Measurements from ENCODE around the gene GCLM.
A peak's percentile ranks its signal among the peaks of the same experiment; 100 is the strongest.
"Not testable (repeated sequence)": the region's sequence is repeated elsewhere in the genome, so short reads cannot be mapped to it uniquely, and the experiment has no call there.

DNA sequence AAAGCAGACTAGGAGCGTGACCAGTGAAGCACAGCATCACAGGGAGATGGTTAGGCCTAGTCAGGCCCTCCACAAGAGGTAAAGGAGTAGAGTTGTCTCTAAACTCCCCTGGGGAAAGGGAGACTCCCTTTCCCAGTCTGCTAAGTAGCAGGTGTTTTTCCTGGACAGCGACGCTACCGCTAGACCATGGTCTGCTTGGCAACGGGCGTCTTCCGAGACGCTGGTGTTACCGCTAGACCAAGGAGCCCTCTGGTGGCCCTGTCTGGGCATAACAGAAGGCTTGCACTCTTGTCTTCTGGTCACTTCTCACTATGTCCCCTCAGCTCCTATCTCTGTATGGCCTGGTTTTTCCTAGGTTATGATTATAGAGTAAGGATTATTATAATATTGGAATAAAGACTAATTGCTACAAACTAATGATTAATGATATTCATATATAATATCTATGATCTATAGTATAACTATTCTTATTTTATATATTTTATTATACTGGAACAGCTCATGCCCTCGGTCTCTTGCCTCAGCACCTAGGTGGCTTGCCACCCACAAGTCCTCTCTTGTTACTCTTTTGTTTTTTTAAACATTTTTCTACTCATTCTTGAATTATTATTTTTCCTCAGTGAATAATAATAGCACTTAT lies 58.4 kb downstream of the GCLM start:
- TF ChIP-seq, protein P1, sequence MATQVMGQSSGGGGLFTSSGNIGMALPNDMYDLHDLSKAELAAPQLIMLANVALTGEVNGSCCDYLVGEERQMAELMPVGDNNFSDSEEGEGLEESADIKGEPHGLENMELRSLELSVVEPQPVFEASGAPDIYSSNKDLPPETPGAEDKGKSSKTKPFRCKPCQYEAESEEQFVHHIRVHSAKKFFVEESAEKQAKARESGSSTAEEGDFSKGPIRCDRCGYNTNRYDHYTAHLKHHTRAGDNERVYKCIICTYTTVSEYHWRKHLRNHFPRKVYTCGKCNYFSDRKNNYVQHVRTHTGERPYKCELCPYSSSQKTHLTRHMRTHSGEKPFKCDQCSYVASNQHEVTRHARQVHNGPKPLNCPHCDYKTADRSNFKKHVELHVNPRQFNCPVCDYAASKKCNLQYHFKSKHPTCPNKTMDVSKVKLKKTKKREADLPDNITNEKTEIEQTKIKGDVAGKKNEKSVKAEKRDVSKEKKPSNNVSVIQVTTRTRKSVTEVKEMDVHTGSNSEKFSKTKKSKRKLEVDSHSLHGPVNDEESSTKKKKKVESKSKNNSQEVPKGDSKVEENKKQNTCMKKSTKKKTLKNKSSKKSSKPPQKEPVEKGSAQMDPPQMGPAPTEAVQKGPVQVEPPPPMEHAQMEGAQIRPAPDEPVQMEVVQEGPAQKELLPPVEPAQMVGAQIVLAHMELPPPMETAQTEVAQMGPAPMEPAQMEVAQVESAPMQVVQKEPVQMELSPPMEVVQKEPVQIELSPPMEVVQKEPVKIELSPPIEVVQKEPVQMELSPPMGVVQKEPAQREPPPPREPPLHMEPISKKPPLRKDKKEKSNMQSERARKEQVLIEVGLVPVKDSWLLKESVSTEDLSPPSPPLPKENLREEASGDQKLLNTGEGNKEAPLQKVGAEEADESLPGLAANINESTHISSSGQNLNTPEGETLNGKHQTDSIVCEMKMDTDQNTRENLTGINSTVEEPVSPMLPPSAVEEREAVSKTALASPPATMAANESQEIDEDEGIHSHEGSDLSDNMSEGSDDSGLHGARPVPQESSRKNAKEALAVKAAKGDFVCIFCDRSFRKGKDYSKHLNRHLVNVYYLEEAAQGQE (IDR thresholded peaks at IDR 0.05; ENCODE audit: insufficient read depth in 1 of 2, low read depth in 2 of 2, low read length in 2 of 2) = peak; percentile 57 to 82; a peak in 3 of 4 replicates
- not testable (repeated sequence) for TF ChIP-seq FOXP2 (optimal IDR thresholded peaks at IDR 0.05; ENCODE audit: borderline replicate concordance, extremely low read depth, extremely low read length, insufficient read depth)

Data from PFSK-1 (cell line).